Suprapubic skin (tissue), 4 donors: ENCODE data around the gene CENPA. TPM values are rescaled to one million over a fixed set of nuclear protein-coding genes. Genes with fewer than 3 reads are reported as not detected.

ENCODE experiments used
- DNase-seq, 2 donors: peaks; one replicate each; pipeline ENCODE4 v3.0.0-alpha.2; 2019; ENCODE audit warnings: low spot score in 2 of 2
- H3K27ac ChIP-seq: fragments of 200-600 bp; sonication (generic); one replicate; pipeline ENCODE4 v1.5.1; 2019
- H3K27me3 ChIP-seq: fragments of 200-600 bp; sonication (generic); one replicate; pipeline ENCODE4 v1.5.1; 2019
- H3K36me3 ChIP-seq: fragments of 200-600 bp; sonication (generic); one replicate; pipeline ENCODE4 v1.5.1; 2019
- H3K4me1 ChIP-seq: fragments of 200-600 bp; sonication (generic); one replicate; pipeline ENCODE4 v1.5.1; 2019
- H3K4me3 ChIP-seq: fragments of 200-600 bp; sonication (generic); one replicate; pipeline ENCODE4 v1.5.1; 2019; ENCODE audit warnings: mild to moderate bottlenecking
- H3K9me3 ChIP-seq: fragments of 200-600 bp; sonication (generic); one replicate; pipeline ENCODE4 v1.5.1; 2019
- CTCF ChIP-seq, 2 donors: fragments of 200-600 bp in 1 of 2; fragments of 450-650 bp in 1 of 2; sonication (generic) in 1 of 2; IDR thresholded peaks; one replicate each; pipeline ENCODE4 v1.5.1; 2016 to 2019; ENCODE audit warnings: antibody characterized with exemption in 2 of 2, mild to moderate bottlenecking in 1 of 2, moderate library complexity in 1 of 2
- EP300 ChIP-seq: sonication (generic); formaldehyde crosslinking; IDR thresholded peaks from one replicate; pipeline ENCODE4 v1.6.1; 2017; ENCODE audit warnings: antibody characterized with exemption
- POLR2A ChIP-seq, 2 donors: fragments of 450-650 bp; IDR thresholded peaks; one replicate each; pipeline ENCODE4 v1.6.1; 2017; ENCODE audit warnings: antibody characterized with exemption in 2 of 2, mild to moderate bottlenecking in 2 of 2, moderate library complexity in 2 of 2
- POLR2AphosphoS5 ChIP-seq, 3 donors: sonication (generic); formaldehyde crosslinking; IDR thresholded peaks; one replicate each; pipeline ENCODE4 v1.6.1; 2017; ENCODE audit warnings: antibody characterized with exemption in 3 of 3
- WGBS: methylation state at CpG from one replicate; pipeline ENCODE4 v1.1.5; 2018; 5-methylcytosine and 5-hydroxymethylcytosine counted together
- total RNA-seq, 4 donors: library from RNA; depleted of rRNA; stranded (reverse); fragments of >200 nt; gene quantifications; one replicate each; pipeline ENCODE4 v1.1.0, GENCODE V29; 2016

Gene CENPA
- total RNA-seq, 4 donors from 2014 or later, result 1.9 to 3.9 (median 3.0) TPM

- Histone ChIP-seq H3K4me3 (no peak overlapping the region), H3K4me1 (no peaks in the 10 kb centered on the region), H3K27ac (no peak overlapping the region), H3K27me3 (peaks cover 54% of the 10 kb centered on the region), H3K9me3 (no peaks in the 10 kb centered on the region), H3K36me3 (no peaks in the 10 kb centered on the region)
- TF ChIP-seq CTCF (IDR thresholded peaks at IDR 0.05) (no peak), EP300 (no peak), POLR2AphosphoS5 (IDR thresholded peaks at IDR 0.05) (no peak), POLR2A (IDR thresholded peaks at IDR 0.05) (no peak)
- DNase-seq, result no peak
- 57% methylated on average over 6 of the region's 6 CpGs for WGBS
Observed at GRCh38 chr2:26838121-26838906, 52.5 kb downstream of the CENPA start.

GRCh38 chr2:26840937-26841610 lies 55.2 kb downstream of the CENPA start:
- Histone ChIP-seq H3K4me3 (no peak overlapping the region), H3K36me3 (no peaks in the 10 kb centered on the region), H3K4me1 (no peaks in the 10 kb centered on the region), H3K9me3 (no peaks in the 10 kb centered on the region), H3K27ac (no peak overlapping the region), H3K27me3 (peaks cover 68% of the 10 kb centered on the region)
- WGBS, result 92% methylated on average over 4 of the region's 4 CpGs
- TF ChIP-seq POLR2AphosphoS5 (IDR thresholded peaks at IDR 0.05) (no peak), POLR2A (IDR thresholded peaks at IDR 0.05) (no peak), CTCF (IDR thresholded peaks at IDR 0.05) (no peak), EP300 (no peak)
- no peak for DNase-seq

- DNase-seq, result no peak
- TF ChIP-seq POLR2A (IDR thresholded peaks at IDR 0.05) (no peak), POLR2AphosphoS5 (IDR thresholded peaks at IDR 0.05) (no peak), CTCF (IDR thresholded peaks at IDR 0.05) (no peak)
- Histone ChIP-seq H3K4me3 (no peak overlapping the region), H3K4me1 (peaks cover 19% of the 10 kb centered on the region), H3K27ac (no peak overlapping the region), H3K27me3 (peaks cover 74% of the 10 kb centered on the region), H3K9me3 (no peaks in the 10 kb centered on the region), H3K36me3 (no peaks in the 10 kb centered on the region)
- WGBS, result 38% methylated on average over 4 of the region's 4 CpGs
Observed at GRCh38 chr2:26843041-26843440, 57.2 kb downstream of the CENPA start.

Other genes starting within 250 kb of the CENPA start
- not detected for gene CIB4, start 144.7 kb upstream of the CENPA start, total RNA-seq
- 1 to 10 TPM in 2 of 4 donors, under 1 TPM in 1, not detected in 1; 0.83 to 1.2 (median 1.1) TPM for gene KCNK3, start 93.3 kb upstream of the CENPA start, total RNA-seq
- 100 to 1,000 TPM in 1 of 4 donors, 10 to 100 TPM in 3; 76.3 to 114 (median 86.2) TPM for gene SLC35F6, start 21.8 kb upstream of the CENPA start, total RNA-seq
- not detected for gene DPYSL5, start 62.1 kb downstream of the CENPA start, total RNA-seq
- 10 to 100 TPM; 29.5 to 57.5 (median 34.0) TPM for gene MAPRE3, start 184.6 kb downstream of the CENPA start, total RNA-seq
- 10 to 100 TPM; 39.2 to 56.3 (median 44.7) TPM for gene TMEM214, start 246.9 kb downstream of the CENPA start, total RNA-seq